Left ventricle myocardium superior (tissue), 1 donor: ENCODE measurements around the gene CCDC87. TPM values are rescaled to one million over a fixed set of nuclear protein-coding genes. Genes with fewer than 3 reads are reported as not detected.
"Not testable (repeated sequence)": the region's sequence is repeated elsewhere in the genome, so short reads cannot be mapped to it uniquely, and the experiment has no call there.

Experiments
- ATAC-seq: fragments of 200-7000 bp; cut with Tn5 transposase; one replicate; pipeline ENCODE4 v1.9.1; 2020; ENCODE audit warnings: mild to moderate bottlenecking, moderate library complexity
- DNase-seq: peaks from one replicate; pipeline ENCODE4 v3.0.0-alpha.2; 2020
- intact Hi-C: fragments of 100-400 bp; cut with micrococcal nuclease; formaldehyde crosslinking; loops from one replicate; pipeline ENCODE4 v1.11.0; 2022
- total RNA-seq: library from RNA; stranded (reverse); fragmentation: NEBNext Ultra II Directional; extraction: Animal tissue kit (Norgen Biotek cat#: 25700); gene quantifications from one replicate; pipeline ENCODE4 v1.2.1, GENCODE V29; 2021
- donor health status: DM: no; HTN: yes; CAD: no; lungs with severe emphysema.

The CCDC87 gene
- total RNA-seq, 1 donor from 2014 or later = 0.25 TPM

- intact Hi-C loops = no loop called here
- no peak for DNase-seq
- no peak for ATAC-seq
Observed at GRCh38 chr11:66541892-66542291, 51.0 kb downstream of the CCDC87 start.

DNA sequence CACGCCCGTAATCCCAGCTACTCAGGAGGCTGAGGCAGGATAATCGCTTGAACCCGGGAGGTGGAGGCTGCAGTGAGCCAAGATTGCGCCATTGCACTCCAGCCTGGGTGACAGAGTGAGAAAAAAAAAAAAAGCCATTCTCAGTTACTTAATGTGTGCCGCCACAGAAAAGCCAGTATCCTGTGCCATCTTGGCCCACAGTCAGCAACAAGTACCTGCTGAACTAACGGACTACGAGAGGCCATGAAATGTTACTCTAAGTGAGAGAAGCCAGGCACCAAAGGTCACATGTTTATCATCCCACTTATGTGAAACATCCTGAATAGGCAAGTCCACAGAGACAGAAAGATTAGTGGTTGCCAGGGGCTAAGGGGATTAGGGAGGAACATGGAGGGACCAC, 52.3 kb downstream of the CCDC87 start:
- DNase-seq, ATAC-seq, intact Hi-C loops: not testable (repeated sequence)

Other genes with a start within 250 kb of the CCDC87 start
- gene BRMS1, start 248.0 kb downstream of the CCDC87 start, total RNA-seq = 14.7 TPM
- gene B4GAT1, start 245.4 kb downstream of the CCDC87 start, total RNA-seq = 55.1 TPM
- 22.6 TPM for gene SLC29A2, start 221.3 kb downstream of the CCDC87 start, total RNA-seq
- gene NPAS4, start 172.0 kb downstream of the CCDC87 start, total RNA-seq = not detected
- gene MRPL11, start 154.2 kb downstream of the CCDC87 start, total RNA-seq = 61.1 TPM
- 10.9 TPM for gene PELI3, start 126.2 kb downstream of the CCDC87 start, total RNA-seq
- 9.7 TPM for gene DPP3, start 112.6 kb downstream of the CCDC87 start, total RNA-seq
- gene BBS1, start 82.4 kb downstream of the CCDC87 start, total RNA-seq = 17.8 TPM
- gene ZDHHC24, start 47.0 kb downstream of the CCDC87 start, total RNA-seq = 5.5 TPM
- not detected for gene ACTN3, start 46.2 kb downstream of the CCDC87 start, total RNA-seq
- 64.5 TPM for gene CTSF, start 24.5 kb downstream of the CCDC87 start, total RNA-seq
- gene CCS, start 122 bp upstream of the CCDC87 start, total RNA-seq = 26.8 TPM
- 31.4 TPM for gene RBM14, start 23.6 kb upstream of the CCDC87 start, total RNA-seq
- gene RBM4, start 45.6 kb upstream of the CCDC87 start, total RNA-seq = 69.5 TPM
- gene RBM4B, start 84.8 kb upstream of the CCDC87 start, total RNA-seq = 13.1 TPM
- gene SPTBN2, start 136.2 kb upstream of the CCDC87 start, total RNA-seq = 1.1 TPM